DOHH2 (cell line): ENCODE results near the gene IFNA14.
"Not testable (repeated sequence)": the region's sequence is repeated elsewhere in the genome, so short reads cannot be mapped to it uniquely, and the experiment has no call there.

Experiments used
- H3F3A ChIP-seq: fragments of 200-600 bp; sonication (generic), shearing (Covaris generic); 2 replicates; pipeline ENCODE4 v1.6.0; 2016; ENCODE audit warnings: antibody characterized with exemption, mild to moderate bottlenecking; ENCODE audit not compliant: control insufficient read depth, insufficient read depth
- H3K27ac ChIP-seq: fragments of 200-600 bp; sonication (generic); 2 replicates; pipeline ENCODE4 v1.5.1; 2014; ENCODE audit warnings: low read depth, mild to moderate bottlenecking, low read length, moderate library complexity
- H3K27me3 ChIP-seq: fragments of 200-600 bp; sonication (generic); 2 replicates; pipeline ENCODE4 v1.6.1; 2014; ENCODE audit warnings: mild to moderate bottlenecking, low read length, mixed read lengths; ENCODE audit not compliant: control insufficient read depth
- H3K36me3 ChIP-seq: fragments of 200-600 bp; sonication (generic); 2 replicates; pipeline ENCODE4 v1.6.1; 2014; ENCODE audit warnings: mild to moderate bottlenecking, low read length, moderate library complexity, mixed read lengths; ENCODE audit not compliant: control insufficient read depth
- H3K4me1 ChIP-seq: fragments of 200-600 bp; sonication (generic); 2 replicates; pipeline ENCODE4 v1.6.1; 2014; ENCODE audit warnings: mild to moderate bottlenecking, low read length, mixed read lengths; ENCODE audit not compliant: control insufficient read depth
- H3K4me2 ChIP-seq: fragments of 200-600 bp; sonication (generic); 2 replicates; pipeline ENCODE4 v1.6.0; 2014; ENCODE audit warnings: mild to moderate bottlenecking, low read length, moderate library complexity
- H3K4me3 ChIP-seq: fragments of 200-600 bp; sonication (generic); 2 replicates; pipeline ENCODE4 v1.5.1; 2014; ENCODE audit warnings: mild to moderate bottlenecking, low read length, mixed read lengths
- H3K79me2 ChIP-seq: fragments of 200-600 bp; sonication (generic); 2 replicates; pipeline ENCODE4 v1.6.1; 2014; ENCODE audit warnings: mild to moderate bottlenecking, low read length, mixed read lengths; ENCODE audit not compliant: control insufficient read depth
- H3K9me2 ChIP-seq: fragments of 200-600 bp; sonication (generic); replicated peaks from 2 replicates; pipeline ENCODE4 v1.6.1; 2014; ENCODE audit warnings: mild to moderate bottlenecking, low read length, mixed read lengths; ENCODE audit not compliant: control insufficient read depth
- H3K9me3 ChIP-seq: fragments of 200-600 bp; sonication (generic); 2 replicates; pipeline ENCODE4 v1.6.1; 2014; ENCODE audit warnings: antibody characterized with exemption, low read length, mixed read lengths; ENCODE audit not compliant: control insufficient read depth, insufficient read depth
- H4K20me1 ChIP-seq: fragments of 200-600 bp; sonication (generic); 2 replicates; pipeline ENCODE4 v1.6.0; 2014; ENCODE audit warnings: low read depth, mild to moderate bottlenecking, antibody characterized with exemption, low read length, moderate library complexity; ENCODE audit not compliant: control insufficient read depth, insufficient read depth
- EZH2phosphoT487 ChIP-seq: fragments of 200-600 bp; sonication (generic); IDR thresholded peaks from 2 replicates; pipeline ENCODE4 v1.6.1; 2017; ENCODE audit warnings: borderline replicate concordance, mild to moderate bottlenecking, antibody characterized with exemption, low read length, moderate library complexity, mixed read lengths
- TF ChIP-seq, protein P1 (sequence below): fragments of 200-600 bp; sonication (generic); IDR thresholded peaks from one replicate; pipeline ENCODE4 v1.5.1; 2014; ENCODE audit warnings: antibody characterized with exemption, mild to moderate bottlenecking, low read depth, low read length; ENCODE audit not compliant: poor library complexity, severe bottlenecking

Gene IFNA14

DNA sequence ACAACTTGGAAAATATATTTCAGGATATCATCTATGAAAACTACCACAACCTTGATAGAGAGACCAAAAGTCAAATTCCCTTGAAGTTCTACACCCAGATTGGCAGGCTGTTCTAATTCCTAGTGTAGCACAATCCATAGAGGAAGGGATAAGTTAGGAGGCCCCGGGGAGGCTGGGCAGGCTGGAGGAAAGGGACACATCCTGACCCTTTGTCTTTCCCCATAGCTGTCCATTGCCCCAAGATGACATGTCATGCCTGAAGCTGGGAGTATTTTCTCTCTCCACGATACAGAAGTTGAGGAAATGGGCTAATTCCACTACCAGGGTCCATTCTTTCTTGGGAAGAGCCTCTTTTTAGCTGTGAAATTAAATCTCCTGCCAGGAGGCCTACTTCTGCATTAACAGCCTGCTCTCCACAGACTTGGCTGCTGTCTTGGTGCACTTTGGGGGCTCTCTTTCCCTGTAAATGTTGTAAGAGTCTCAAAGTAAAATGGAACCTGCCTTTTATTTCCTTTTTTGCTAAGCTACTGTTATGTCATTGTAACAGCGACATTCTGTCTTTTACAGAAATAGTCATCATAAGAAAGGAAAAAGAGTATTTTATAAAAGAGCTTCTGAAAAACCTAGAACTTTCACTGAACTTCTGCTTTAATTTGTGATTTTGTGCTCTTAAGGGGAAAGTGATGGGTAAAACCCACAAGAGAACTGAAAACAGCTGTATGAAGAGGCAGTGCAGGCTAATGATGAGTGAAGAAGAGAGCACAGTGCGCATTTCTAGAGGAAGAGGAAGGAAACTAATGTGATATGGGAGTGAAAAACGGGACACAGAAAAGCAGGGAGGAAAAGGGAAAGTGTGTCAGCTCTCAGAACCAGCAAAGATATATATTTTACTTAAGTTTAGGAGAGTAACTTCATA lies 26.1 kb downstream of the IFNA14 start:
- H3K27ac ChIP-seq, H3K27me3 ChIP-seq, H3K36me3 ChIP-seq, H4K20me1 ChIP-seq, H3K9me3 ChIP-seq, H3K4me3 ChIP-seq, H3K4me2 ChIP-seq, H3K9me2 ChIP-seq, H3F3A ChIP-seq, H3K79me2 ChIP-seq, H3K4me1 ChIP-seq: not testable (repeated sequence)
- TF ChIP-seq, protein P1, sequence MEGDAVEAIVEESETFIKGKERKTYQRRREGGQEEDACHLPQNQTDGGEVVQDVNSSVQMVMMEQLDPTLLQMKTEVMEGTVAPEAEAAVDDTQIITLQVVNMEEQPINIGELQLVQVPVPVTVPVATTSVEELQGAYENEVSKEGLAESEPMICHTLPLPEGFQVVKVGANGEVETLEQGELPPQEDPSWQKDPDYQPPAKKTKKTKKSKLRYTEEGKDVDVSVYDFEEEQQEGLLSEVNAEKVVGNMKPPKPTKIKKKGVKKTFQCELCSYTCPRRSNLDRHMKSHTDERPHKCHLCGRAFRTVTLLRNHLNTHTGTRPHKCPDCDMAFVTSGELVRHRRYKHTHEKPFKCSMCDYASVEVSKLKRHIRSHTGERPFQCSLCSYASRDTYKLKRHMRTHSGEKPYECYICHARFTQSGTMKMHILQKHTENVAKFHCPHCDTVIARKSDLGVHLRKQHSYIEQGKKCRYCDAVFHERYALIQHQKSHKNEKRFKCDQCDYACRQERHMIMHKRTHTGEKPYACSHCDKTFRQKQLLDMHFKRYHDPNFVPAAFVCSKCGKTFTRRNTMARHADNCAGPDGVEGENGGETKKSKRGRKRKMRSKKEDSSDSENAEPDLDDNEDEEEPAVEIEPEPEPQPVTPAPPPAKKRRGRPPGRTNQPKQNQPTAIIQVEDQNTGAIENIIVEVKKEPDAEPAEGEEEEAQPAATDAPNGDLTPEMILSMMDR = peak; percentile 57

DNA sequence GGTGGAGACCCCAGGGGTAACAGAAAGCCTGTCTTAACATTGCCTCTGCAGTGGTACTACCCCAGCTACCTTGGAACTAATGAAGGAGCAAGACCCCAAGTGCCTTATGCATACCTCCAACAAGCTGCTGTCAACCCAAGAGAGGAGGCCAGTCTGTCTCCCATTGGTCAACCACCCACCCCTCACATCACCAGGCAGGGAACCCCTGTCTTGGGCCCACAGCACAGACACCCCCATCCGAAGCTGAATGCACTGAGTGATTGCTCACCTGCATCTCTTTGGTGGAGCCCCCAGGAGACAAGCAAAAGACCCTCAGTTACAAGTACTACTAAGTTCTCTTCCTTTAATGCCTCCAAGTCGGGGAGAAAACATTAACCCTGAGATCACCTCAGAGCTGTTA lies 27.6 kb downstream of the IFNA14 start:
- H3K9me2 ChIP-seq, H3F3A ChIP-seq, H3K79me2 ChIP-seq, H3K4me1 ChIP-seq, H3K27me3 ChIP-seq, H3K27ac ChIP-seq, H3K4me3 ChIP-seq, H4K20me1 ChIP-seq, H3K9me3 ChIP-seq, H3K36me3 ChIP-seq, H3K4me2 ChIP-seq: not testable (repeated sequence)

DNA sequence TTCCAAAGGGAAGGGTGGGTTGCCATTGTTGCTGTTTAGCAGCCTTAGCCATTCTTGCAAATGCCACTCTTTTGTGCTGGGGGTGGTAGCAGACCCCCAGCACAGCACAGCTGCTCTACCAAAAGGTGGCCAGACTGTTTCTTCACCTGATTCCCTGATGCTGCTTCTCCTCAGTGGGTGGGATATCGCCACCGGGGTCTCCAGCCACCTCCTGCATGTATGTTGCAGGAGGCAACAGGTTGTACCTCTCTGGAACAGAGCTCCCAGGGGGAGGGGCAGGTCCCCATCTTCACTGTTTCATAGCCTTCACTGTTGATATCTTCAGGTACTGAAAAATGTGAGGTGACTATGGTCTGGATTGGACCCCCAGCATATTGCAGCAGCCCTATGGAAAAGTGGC lies 29.0 kb downstream of the IFNA14 start:
- H3K27me3 ChIP-seq, H3K4me1 ChIP-seq, H3K36me3 ChIP-seq, H3K4me3 ChIP-seq, H3F3A ChIP-seq, H3K9me2 ChIP-seq, H4K20me1 ChIP-seq, H3K9me3 ChIP-seq, H3K79me2 ChIP-seq, H3K27ac ChIP-seq, H3K4me2 ChIP-seq: not testable (repeated sequence)

DNA sequence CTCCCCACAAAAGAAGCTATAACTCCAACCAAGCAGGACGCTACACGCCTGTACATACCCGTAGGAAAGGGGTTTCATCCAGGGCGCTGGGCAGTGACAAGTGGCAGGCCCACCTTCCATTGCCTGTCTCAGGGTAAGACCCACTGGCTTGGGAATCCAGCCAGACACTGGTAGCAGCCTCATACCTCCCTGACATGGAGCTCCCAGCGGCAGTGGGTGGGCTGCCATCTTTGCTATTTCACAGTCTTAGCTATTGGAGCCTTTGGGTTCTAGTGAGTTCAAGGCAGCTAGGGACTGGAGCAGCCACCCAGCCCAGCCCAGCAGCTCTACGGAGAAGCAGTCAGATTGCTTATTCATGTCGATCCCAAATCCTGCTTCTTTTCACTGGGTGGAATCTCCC lies 29.5 kb downstream of the IFNA14 start:
- TF ChIP-seq, protein P1 = no peak
- no peak for TF ChIP-seq EZH2phosphoT487
- Histone ChIP-seq H3K9me3 (no peaks in the 10 kb centered on the region), H3K79me2 (no peaks in the 10 kb centered on the region), H3K4me2 (no peak overlapping the region), H3K9me2 (no peaks in the 10 kb centered on the region), H3K27ac (no peak overlapping the region), H3K36me3 (no peaks in the 10 kb centered on the region), H3K27me3 (no peaks in the 10 kb centered on the region), H4K20me1 (no peaks in the 10 kb centered on the region), H3K4me1 (no peaks in the 10 kb centered on the region), H3K4me3 (no peak overlapping the region), H3F3A (no peaks in the 10 kb centered on the region)

DNA sequence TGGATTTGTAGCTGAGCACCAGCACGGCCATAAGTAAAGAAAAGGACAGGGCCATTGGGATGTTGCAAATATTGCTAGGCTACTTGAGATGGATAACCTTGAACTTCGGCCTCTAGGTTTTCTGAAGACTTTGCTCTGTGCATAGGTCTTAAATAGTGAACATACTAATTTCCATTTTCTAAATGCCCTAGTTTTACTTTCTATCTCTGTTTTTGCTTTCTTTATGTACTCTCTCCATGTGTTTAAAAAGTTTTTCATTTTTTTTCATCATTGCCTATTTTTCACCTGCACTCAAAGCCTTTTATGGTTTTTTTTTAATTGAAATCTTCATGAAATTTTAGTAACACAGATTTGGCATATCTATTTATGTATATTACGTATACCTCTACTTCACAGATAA lies 32.8 kb downstream of the IFNA14 start, which contains the start of gene IFNA10:
TSS of gene IFNA10 (minus strand) at position 101 of the 400 bp plus-strand sequence. CDS start at position 55, 46 bp downstream.
- H3K36me3 ChIP-seq = not testable (repeated sequence)

More for the DNA sequence above, 32.8 kb downstream of the IFNA14 start, which contains the start of gene IFNA10:
- not testable (repeated sequence) for H3K27ac ChIP-seq, H3K4me1 ChIP-seq, H3K4me3 ChIP-seq, H3K9me2 ChIP-seq, H3F3A ChIP-seq, H3K4me2 ChIP-seq, H3K79me2 ChIP-seq, H3K9me3 ChIP-seq, H4K20me1 ChIP-seq, H3K27me3 ChIP-seq
